ENCODE data around the gene SH3PXD2A.

SH3PXD2A gene

GRCh38 chr10:103659674-103660363 is 195.6 kb downstream of the SH3PXD2A start:
- TF ChIP-seq, protein P1, sequence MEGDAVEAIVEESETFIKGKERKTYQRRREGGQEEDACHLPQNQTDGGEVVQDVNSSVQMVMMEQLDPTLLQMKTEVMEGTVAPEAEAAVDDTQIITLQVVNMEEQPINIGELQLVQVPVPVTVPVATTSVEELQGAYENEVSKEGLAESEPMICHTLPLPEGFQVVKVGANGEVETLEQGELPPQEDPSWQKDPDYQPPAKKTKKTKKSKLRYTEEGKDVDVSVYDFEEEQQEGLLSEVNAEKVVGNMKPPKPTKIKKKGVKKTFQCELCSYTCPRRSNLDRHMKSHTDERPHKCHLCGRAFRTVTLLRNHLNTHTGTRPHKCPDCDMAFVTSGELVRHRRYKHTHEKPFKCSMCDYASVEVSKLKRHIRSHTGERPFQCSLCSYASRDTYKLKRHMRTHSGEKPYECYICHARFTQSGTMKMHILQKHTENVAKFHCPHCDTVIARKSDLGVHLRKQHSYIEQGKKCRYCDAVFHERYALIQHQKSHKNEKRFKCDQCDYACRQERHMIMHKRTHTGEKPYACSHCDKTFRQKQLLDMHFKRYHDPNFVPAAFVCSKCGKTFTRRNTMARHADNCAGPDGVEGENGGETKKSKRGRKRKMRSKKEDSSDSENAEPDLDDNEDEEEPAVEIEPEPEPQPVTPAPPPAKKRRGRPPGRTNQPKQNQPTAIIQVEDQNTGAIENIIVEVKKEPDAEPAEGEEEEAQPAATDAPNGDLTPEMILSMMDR (conservative IDR thresholded peaks at IDR 0.05; ENCODE audit: low read depth, low read length): peak; percentile 4
- peak overlapping the region; percentile 27 for H3K4me3 ChIP-seq (ENCODE audit: low read length)
- no peak for DNase-seq (ENCODE audit: low read depth)

DNA sequence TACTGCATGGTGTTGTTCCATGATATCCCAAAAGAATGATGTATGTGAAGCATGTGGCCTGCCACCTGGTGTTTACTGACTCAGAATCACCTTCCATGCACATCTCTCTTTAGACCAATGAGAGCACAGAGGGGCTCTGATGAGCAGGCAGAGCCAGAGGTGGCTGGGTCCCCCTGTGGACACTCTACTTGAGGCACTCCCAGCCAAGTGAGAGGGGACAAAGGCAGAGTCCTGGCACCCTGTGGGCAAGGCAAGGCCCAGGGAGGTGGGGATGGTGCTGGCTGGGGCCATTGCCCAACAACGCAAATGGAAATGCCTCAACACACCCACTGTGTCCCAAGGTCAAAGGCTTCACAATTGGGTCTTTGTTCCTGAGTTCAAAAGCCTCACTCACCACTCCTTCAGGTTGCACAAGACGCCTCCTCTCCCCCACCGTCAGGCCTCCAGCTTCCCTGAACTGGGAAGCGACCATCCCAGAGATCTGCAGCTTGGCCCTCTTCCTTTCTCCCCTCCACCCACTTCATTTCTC is 197.3 kb downstream of the SH3PXD2A start:
- no peak for DNase-seq (ENCODE audit: low read depth)
- TF ChIP-seq, protein P1 (conservative IDR thresholded peaks at IDR 0.05; ENCODE audit: low read depth, low read length): no peak
- H3K4me3 ChIP-seq (ENCODE audit: low read length): no peak overlapping the region

- TF ChIP-seq, protein P1 (conservative IDR thresholded peaks at IDR 0.05; ENCODE audit: low read depth, low read length): no peak
- no peak for DNase-seq (ENCODE audit: low read depth)
- no peak overlapping the region for H3K4me3 ChIP-seq (ENCODE audit: low read length)
Observed at GRCh38 chr10:103657061-103657591, 198.2 kb downstream of the SH3PXD2A start.

DNA sequence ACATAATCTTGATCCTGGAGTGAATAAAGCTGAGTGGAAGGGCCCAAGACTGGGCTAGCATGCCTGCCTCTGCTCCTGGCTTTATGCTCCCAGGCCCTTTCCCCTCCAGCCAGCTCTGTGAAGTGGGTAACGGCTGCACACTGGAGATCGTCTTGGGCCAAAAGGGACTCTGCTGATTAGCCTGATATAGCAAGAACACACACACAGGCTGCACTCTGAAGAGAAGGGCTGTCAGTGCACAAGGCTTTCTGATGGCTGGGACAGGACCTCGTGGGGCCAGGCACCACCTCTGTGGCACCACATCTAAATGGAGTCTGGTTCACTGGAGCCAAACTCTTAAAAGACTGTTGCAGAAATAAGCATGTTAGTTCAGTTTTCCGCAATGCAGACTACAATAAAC is 200.5 kb downstream of the SH3PXD2A start:
- TF ChIP-seq, protein P1 (conservative IDR thresholded peaks at IDR 0.05; ENCODE audit: low read depth, low read length): no peak
- H3K4me3 ChIP-seq (ENCODE audit: low read length): no peak overlapping the region
- DNase-seq (ENCODE audit: low read depth): no peak

- DNase-seq (ENCODE audit: low read depth): no peak
- TF ChIP-seq, protein P1 (conservative IDR thresholded peaks at IDR 0.05; ENCODE audit: low read depth, low read length): no peak
- H3K4me3 ChIP-seq (ENCODE audit: low read length): no peak overlapping the region
Observed at GRCh38 chr10:103653581-103654037, 201.8 kb downstream of the SH3PXD2A start.

GRCh38 chr10:103652599-103653281 is 202.6 kb downstream of the SH3PXD2A start:
- no peak for DNase-seq (ENCODE audit: low read depth)
- H3K4me3 ChIP-seq (ENCODE audit: low read length): no peak overlapping the region
- TF ChIP-seq, protein P1 (conservative IDR thresholded peaks at IDR 0.05; ENCODE audit: low read depth, low read length): no peak

All from retinal pigment epithelial cell (primary cell).